Fibroblast of lung (primary cell): ENCODE results near the gene PCBP3. TPM values are rescaled to one million over a fixed set of nuclear protein-coding genes. Genes with fewer than 3 reads are reported as not detected.
"Not testable (repeated sequence)": the region's sequence is repeated elsewhere in the genome, so short reads cannot be mapped to it uniquely, and the experiment has no call there.

Source experiments
- DNase-seq, 2 donors: peaks; one replicate each; pipeline versions ENCODE4 v3.0.0 to v3.0.0-alpha.2; 2010; ENCODE audit warnings: low read depth in 2 of 2
- H2AFZ ChIP-seq: 2 replicates; pipeline ENCODE4 v1.5.1; 2012; ENCODE audit warnings: low read length, control low read depth, inconsistent platforms
- H3K27ac ChIP-seq: 2 replicates; pipeline ENCODE4 v1.5.1; 2011; ENCODE audit warnings: low read length, control low read depth; ENCODE audit not compliant: insufficient read depth
- H3K27me3 ChIP-seq: 2 replicates; pipeline ENCODE4 v1.5.1; 2011; ENCODE audit warnings: mild to moderate bottlenecking, low read length; ENCODE audit not compliant: control insufficient read depth, insufficient read depth
- H3K36me3 ChIP-seq: 2 replicates; pipeline ENCODE4 v1.5.1; 2011; ENCODE audit warnings: low read length; ENCODE audit not compliant: control insufficient read depth, insufficient read depth
- H3K4me1 ChIP-seq: 2 replicates; pipeline ENCODE4 v1.5.1; 2011; ENCODE audit warnings: low read length; ENCODE audit not compliant: control insufficient read depth, insufficient read depth; ENCODE audit errors: extremely low read depth
- H3K4me2 ChIP-seq: 2 replicates; pipeline ENCODE4 v1.5.1; 2011; ENCODE audit warnings: low read length, control low read depth; ENCODE audit not compliant: insufficient read depth; ENCODE audit errors: extremely low read depth
- H3K4me3 ChIP-seq, 4 experiments: fragments of 200-600 bp in 1 of 4; sonication (generic) in 1 of 4; replicated peaks in 1 of 4; 2 replicates each; pipeline ENCODE4 v1.5.1; 2011 to 2016; ENCODE audit warnings: low read length in 4 of 4, low read depth in 3 of 4, mild to moderate bottlenecking in 3 of 4, control low read depth in 2 of 4, inconsistent platforms in 1 of 4, mixed read lengths in 1 of 4; ENCODE audit not compliant: insufficient read depth in 1 of 4; ENCODE audit errors: control extremely low read depth in 1 of 4
- H3K79me2 ChIP-seq: 2 replicates; pipeline ENCODE4 v1.5.1; 2012; ENCODE audit warnings: mild to moderate bottlenecking, low read length, inconsistent platforms; ENCODE audit not compliant: control insufficient read depth, insufficient read depth
- H3K9ac ChIP-seq: 2 replicates; pipeline ENCODE4 v1.5.1; 2011; ENCODE audit warnings: mild to moderate bottlenecking, low read length, control low read depth; ENCODE audit not compliant: insufficient read depth
- H3K9me3 ChIP-seq: 2 replicates; pipeline ENCODE4 v1.5.1; 2012; ENCODE audit warnings: low read depth, low read length; ENCODE audit not compliant: control insufficient read depth, insufficient read depth
- H4K20me1 ChIP-seq: 2 replicates; pipeline ENCODE4 v1.5.1; 2011; ENCODE audit warnings: low read length; ENCODE audit not compliant: control insufficient read depth, insufficient read depth; ENCODE audit errors: extremely low read depth
- CTCF ChIP-seq, 2 donors: IDR thresholded peaks in 1 of 2; conservative IDR thresholded peaks in 1 of 2; 1 replicate in 1 of 2; 2 replicates in 1 of 2; pipeline ENCODE4 v1.5.1; 2011 to 2012; ENCODE audit warnings: low read length in 2 of 2, control low read depth in 1 of 2, inconsistent platforms in 1 of 2, low read depth in 1 of 2, mild to moderate bottlenecking in 1 of 2
- EZH2 ChIP-seq: IDR thresholded peaks from 2 replicates; pipeline ENCODE4 v1.5.1; 2012; ENCODE audit warnings: low read length, control low read depth, mild to moderate bottlenecking; ENCODE audit errors: missing control alignments
- polyA plus RNA-seq, 2 donors: library from polyadenylated mRNA; depleted of rRNA in 1 of 2; stranded (reverse) in 1 of 2; unstranded in 1 of 2; fragments of >200 nt; gene quantifications; 2 replicates each; pipeline ENCODE4 v1.2.1, GENCODE V29; 2011 to 2012; ENCODE audit warnings: missing spikeins in 1 of 2
- total RNA-seq: library from RNA; depleted of rRNA; stranded (reverse); fragments of >200 nt; gene quantifications from 2 replicates; pipeline ENCODE4 v1.2.1, GENCODE V29; 2014

The PCBP3 gene
- total and polyA plus RNA-seq, 2 donors (not counting 1 experiment from before 2014, with no cell fraction given): 0.51 to 1.7 TPM

GRCh38 chr21:45709696-45710268 is 66.3 kb downstream of the PCBP3 start:
- Histone ChIP-seq H4K20me1 (no peaks in the 10 kb centered on the region), H3K36me3 (no peaks in the 10 kb centered on the region), H3K9ac (no peak overlapping the region), H3K27me3 (no peaks in the 10 kb centered on the region), H3K27ac (no peak overlapping the region), H3K4me1 (no peaks in the 10 kb centered on the region), H2AFZ (no peak overlapping the region), H3K4me3 (no peak overlapping the region), H3K4me2 (no peak overlapping the region), H3K79me2 (no peaks in the 10 kb centered on the region), H3K9me3 (no peaks in the 10 kb centered on the region)
- DNase-seq: no peak
- TF ChIP-seq CTCF (conservative IDR thresholded peaks at IDR 0.05 in 1 of 2, IDR thresholded peaks at IDR 0.05 in 1 of 2; ENCODE audit: low read depth in 1 of 2, low read length in 2 of 2) (no peak), EZH2 (no peak)

GRCh38 chr21:45710306-45710705 is 66.8 kb downstream of the PCBP3 start:
- H2AFZ ChIP-seq, H3K9me3 ChIP-seq, H3K79me2 ChIP-seq, H3K9ac ChIP-seq, H3K27me3 ChIP-seq, H3K27ac ChIP-seq, H3K36me3 ChIP-seq, DNase-seq, H3K4me1 ChIP-seq, H4K20me1 ChIP-seq, H3K4me2 ChIP-seq, H3K4me3 ChIP-seq: not testable (repeated sequence)

GRCh38 chr21:45713613-45714012 is 70.1 kb downstream of the PCBP3 start:
- no peaks in the 10 kb centered on the region for H3K9me3 ChIP-seq
- H3K36me3 ChIP-seq: no peaks in the 10 kb centered on the region
- no peak for TF ChIP-seq EZH2
- no peak for TF ChIP-seq CTCF (conservative IDR thresholded peaks at IDR 0.05 in 1 of 2, IDR thresholded peaks at IDR 0.05 in 1 of 2; ENCODE audit: low read depth in 1 of 2, low read length in 2 of 2)
- H4K20me1 ChIP-seq: no peaks in the 10 kb centered on the region
- no peaks in the 10 kb centered on the region for H3K27me3 ChIP-seq
- H3K79me2 ChIP-seq: no peaks in the 10 kb centered on the region
- no peak overlapping the region for H2AFZ ChIP-seq
- no peak overlapping the region for H3K4me3 ChIP-seq
- H3K27ac ChIP-seq: no peak overlapping the region
- H3K4me2 ChIP-seq: no peak overlapping the region
- DNase-seq: no peak
- no peak overlapping the region for H3K9ac ChIP-seq
- no peaks in the 10 kb centered on the region for H3K4me1 ChIP-seq
